ENCODE measurements around the gene AZGP1.

Gene AZGP1

GRCh38 chr7:100000239-100000638, 24.4 kb upstream of the AZGP1 start:
- TF ChIP-seq FOXM1 (IDR thresholded peaks at IDR 0.05; ENCODE audit: borderline replicate concordance, low read depth) (no peak), RAD21 (IDR thresholded peaks at IDR 0.05; ENCODE audit: low read depth) (no peak), TCF12 (IDR thresholded peaks at IDR 0.05; ENCODE audit: low read depth) (no peak), NFIC (IDR thresholded peaks at IDR 0.05) (no peak), CREB1 (IDR thresholded peaks at IDR 0.05; ENCODE audit: low read depth) (no peak), REST (IDR thresholded peaks at IDR 0.05; ENCODE audit: low read depth) (no peak), EP300 (IDR thresholded peaks at IDR 0.05; ENCODE audit: borderline replicate concordance) (no peak), ZBTB7A (IDR thresholded peaks at IDR 0.05; ENCODE audit: low read depth) (no peak), EGR1 (IDR thresholded peaks at IDR 0.05) (no peak), YY1 (IDR thresholded peaks at IDR 0.05; ENCODE audit: low read depth) (no peak)
- TF ChIP-seq, protein P1, sequence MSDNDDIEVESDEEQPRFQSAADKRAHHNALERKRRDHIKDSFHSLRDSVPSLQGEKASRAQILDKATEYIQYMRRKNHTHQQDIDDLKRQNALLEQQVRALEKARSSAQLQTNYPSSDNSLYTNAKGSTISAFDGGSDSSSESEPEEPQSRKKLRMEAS (IDR thresholded peaks at IDR 0.05), result no peak

- TF ChIP-seq RAD21 (IDR thresholded peaks at IDR 0.05; ENCODE audit: low read depth) (no peak), EP300 (IDR thresholded peaks at IDR 0.05; ENCODE audit: borderline replicate concordance) (no peak), TEAD4 (IDR thresholded peaks at IDR 0.05) (no peak), CREB1 (IDR thresholded peaks at IDR 0.05; ENCODE audit: low read depth) (no peak), ZBTB7A (IDR thresholded peaks at IDR 0.05; ENCODE audit: low read depth) (no peak), REST (IDR thresholded peaks at IDR 0.05; ENCODE audit: low read depth) (no peak), USF1 (IDR thresholded peaks at IDR 0.05) (no peak), CEBPB (IDR thresholded peaks at IDR 0.05) (no peak), TAF1 (IDR thresholded peaks at IDR 0.05; ENCODE audit: low read depth) (no peak), TCF12 (IDR thresholded peaks at IDR 0.05; ENCODE audit: low read depth) (no peak), EGR1 (IDR thresholded peaks at IDR 0.05) (no peak), YY1 (IDR thresholded peaks at IDR 0.05; ENCODE audit: low read depth) (no peak), NFIC (IDR thresholded peaks at IDR 0.05) (no peak), FOXM1 (IDR thresholded peaks at IDR 0.05; ENCODE audit: borderline replicate concordance, low read depth) (no peak)
- TF ChIP-seq, protein P1 (IDR thresholded peaks at IDR 0.05), result no peak
Observed at GRCh38 chr7:99997545-99998137, 21.8 kb upstream of the AZGP1 start.

GRCh38 chr7:99996755-99997544, 21.1 kb upstream of the AZGP1 start:
- TF ChIP-seq USF1 (IDR thresholded peaks at IDR 0.05), result no peak
- no peak for TF ChIP-seq RAD21 (IDR thresholded peaks at IDR 0.05; ENCODE audit: low read depth)
- TF ChIP-seq YY1 (IDR thresholded peaks at IDR 0.05; ENCODE audit: low read depth), result no peak

DNA sequence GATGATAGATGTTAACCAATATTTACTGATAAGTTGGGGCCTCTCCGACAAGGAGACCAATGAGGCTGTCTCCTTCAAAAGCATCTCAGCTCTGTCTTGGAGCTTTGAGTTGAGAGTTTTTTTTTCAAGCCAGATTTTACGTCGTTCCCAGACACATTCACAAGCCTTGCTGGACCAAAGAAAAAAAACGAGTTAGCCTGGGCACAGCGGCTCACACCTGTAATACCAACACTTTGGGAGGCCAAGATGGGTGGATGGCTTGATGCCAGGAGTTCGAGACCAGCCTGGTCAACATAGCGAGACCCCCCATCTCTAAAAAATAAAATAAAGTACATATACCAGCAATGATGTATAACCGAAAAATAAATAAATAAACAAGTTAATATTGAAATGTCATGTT, 19.0 kb upstream of the AZGP1 start:
- no peak for TF ChIP-seq RAD21 (IDR thresholded peaks at IDR 0.05; ENCODE audit: low read depth)
- TF ChIP-seq EP300 (IDR thresholded peaks at IDR 0.05; ENCODE audit: borderline replicate concordance), result no peak
- no peak for TF ChIP-seq CEBPB (IDR thresholded peaks at IDR 0.05)
- no peak for TF ChIP-seq CREB1 (IDR thresholded peaks at IDR 0.05; ENCODE audit: low read depth)
- no peak for TF ChIP-seq USF1 (IDR thresholded peaks at IDR 0.05)
- TF ChIP-seq EGR1 (IDR thresholded peaks at IDR 0.05), result no peak
- TF ChIP-seq ZBTB7A (IDR thresholded peaks at IDR 0.05; ENCODE audit: low read depth), result no peak
- TF ChIP-seq TCF12 (IDR thresholded peaks at IDR 0.05; ENCODE audit: low read depth), result no peak
- TF ChIP-seq, protein P1 (IDR thresholded peaks at IDR 0.05), result no peak

All from Ishikawa (cell line).